GM20431 (cell line): Measurements from ENCODE around the gene PLCG1.

Experiments used
- in situ Hi-C: fragments of 300-500 bp; cut with MseI, MboI; formaldehyde crosslinking; loops from one replicate; pipeline ENCODE4 v1.15.0; 2020; ENCODE audit warnings: low sequenced_read_pairs; ENCODE audit not compliant: unreplicated experiment

The PLCG1 gene

GRCh38 chr20:41176711-41177552, 39.6 kb downstream of the PLCG1 start:
- in situ Hi-C loops: no loop called here

- in situ Hi-C loops: no loop called here
Observed at GRCh38 chr20:41177636-41178035, 40.3 kb downstream of the PLCG1 start.

GRCh38 chr20:41178495-41178894, 41.2 kb downstream of the PLCG1 start:
- in situ Hi-C loops: no loop called here

- in situ Hi-C loops: no loop called here
Observed at GRCh38 chr20:41178904-41179432, 41.6 kb downstream of the PLCG1 start.

- in situ Hi-C loops: loop anchor here (10.0 kb wide), 1 partner anchor 165 kb away; the partner anchor contains the start of gene LPIN3
Observed at GRCh38 chr20:41179961-41180360, 42.6 kb downstream of the PLCG1 start.

- in situ Hi-C loops: loop anchor here (10.0 kb wide), 1 partner anchor 164 kb away; the partner anchor contains the start of gene LPIN3
Observed at GRCh38 chr20:41180599-41181333, 43.4 kb downstream of the PLCG1 start.

- in situ Hi-C loops: loop anchor here (10.0 kb wide), 1 partner anchor 163 kb away; the partner anchor contains the start of gene LPIN3
Observed at GRCh38 chr20:41181567-41181966, 44.2 kb downstream of the PLCG1 start.

- in situ Hi-C loops: loop anchor here (10.0 kb wide), 1 partner anchor 162 kb away; the partner anchor contains the start of gene LPIN3
Observed at GRCh38 chr20:41182296-41183212, 45.2 kb downstream of the PLCG1 start.

GRCh38 chr20:41183391-41183790, 46.0 kb downstream of the PLCG1 start:
- in situ Hi-C loops: loop anchor here (10.0 kb wide), 1 partner anchor 161 kb away; the partner anchor contains the start of gene LPIN3

GRCh38 chr20:41183831-41184230, 46.5 kb downstream of the PLCG1 start:
- in situ Hi-C loops: loop anchor here (10.0 kb wide), 1 partner anchor 161 kb away; the partner anchor contains the start of gene LPIN3

- in situ Hi-C loops: loop anchor here (10.0 kb wide), 1 partner anchor 160 kb away; the partner anchor contains the start of gene LPIN3
Observed at GRCh38 chr20:41185013-41185757, 47.8 kb downstream of the PLCG1 start.

- in situ Hi-C loops: loop anchor here (10.0 kb wide), 1 partner anchor 157 kb away; the partner anchor contains the start of gene LPIN3
Observed at GRCh38 chr20:41187668-41188067, 50.3 kb downstream of the PLCG1 start.

GRCh38 chr20:41191562-41192500, 54.5 kb downstream of the PLCG1 start:
- in situ Hi-C loops: no loop called here

- in situ Hi-C loops: no loop called here
Observed at GRCh38 chr20:41192575-41192974, 55.2 kb downstream of the PLCG1 start.

- in situ Hi-C loops: no loop called here
Observed at GRCh38 chr20:41196653-41197225, 59.4 kb downstream of the PLCG1 start.

- in situ Hi-C loops: no loop called here
Observed at GRCh38 chr20:41198443-41198842, 61.1 kb downstream of the PLCG1 start.

GRCh38 chr20:41200446-41201202, 63.3 kb downstream of the PLCG1 start:
- in situ Hi-C loops: no loop called here
